HG02610 (cell line): Measurements from ENCODE around the gene OSBP2.

Experiments
- ATAC-seq: cut with Tn5 transposase; IDR thresholded peaks from one replicate; pipeline ENCODE4 v1.9.1; 2021; ENCODE audit warnings: mild to moderate bottlenecking, moderate library complexity; ENCODE audit not compliant: unreplicated experiment

OSBP2 gene

GRCh38 chr22:30928401-30928800, 233.7 kb downstream of the OSBP2 start:
- no peak for ATAC-seq

- no peak for ATAC-seq
Measured at GRCh38 chr22:30930228-30930627, 235.6 kb downstream of the OSBP2 start.

- no peak for ATAC-seq
Measured at GRCh38 chr22:30931541-30932300, 237.0 kb downstream of the OSBP2 start.

GRCh38 chr22:30932661-30933060, 238.0 kb downstream of the OSBP2 start:
- no peak for ATAC-seq

GRCh38 chr22:30933457-30933856, 238.8 kb downstream of the OSBP2 start:
- ATAC-seq = no peak

- ATAC-seq = no peak
Measured at GRCh38 chr22:30934053-30934452, 239.4 kb downstream of the OSBP2 start.

GRCh38 chr22:30940685-30941362, 246.2 kb downstream of the OSBP2 start:
- no peak for ATAC-seq

GRCh38 chr22:30941363-30941740, 246.7 kb downstream of the OSBP2 start:
- no peak for ATAC-seq

GRCh38 chr22:30943368-30943767, 248.7 kb downstream of the OSBP2 start:
- ATAC-seq = no peak

- ATAC-seq = no peak
Measured at GRCh38 chr22:30944986-30945385, 250.3 kb downstream of the OSBP2 start.

GRCh38 chr22:30945653-30946052, 251.0 kb downstream of the OSBP2 start:
- ATAC-seq = no peak

GRCh38 chr22:30946354-30946753, 251.7 kb downstream of the OSBP2 start:
- ATAC-seq = no peak

- no peak for ATAC-seq
Measured at GRCh38 chr22:30947173-30947815, 252.6 kb downstream of the OSBP2 start.

- ATAC-seq = no peak
Measured at GRCh38 chr22:30947816-30948454, 253.3 kb downstream of the OSBP2 start.

GRCh38 chr22:30948930-30949342, 254.3 kb downstream of the OSBP2 start:
- no peak for ATAC-seq

- ATAC-seq = no peak
Measured at GRCh38 chr22:30949934-30950660, 255.4 kb downstream of the OSBP2 start.

- ATAC-seq = no peak
Measured at GRCh38 chr22:30953206-30953605, 258.5 kb downstream of the OSBP2 start.

- ATAC-seq = no peak
Measured at GRCh38 chr22:30955153-30955552, 260.5 kb downstream of the OSBP2 start.
